ENCODE data around the gene RLIM.
A peak's percentile ranks its signal among the peaks of the same experiment; 100 is the strongest.

The RLIM gene

GRCh38 chrX:74551934-74552333, 62.5 kb downstream of the RLIM start:
- H3K4me3 ChIP-seq: no peak overlapping the region
- DNase-seq (ENCODE audit: low spot score): no peak
- no peak overlapping the region for H3K27ac ChIP-seq
- no peak for TF ChIP-seq CTCF (IDR thresholded peaks at IDR 0.05)

GRCh38 chrX:74550295-74550802, 64.1 kb downstream of the RLIM start:
- peak; percentile 85 for DNase-seq (ENCODE audit: low spot score)
- H3K27ac ChIP-seq: no peak overlapping the region
- H3K4me3 ChIP-seq: peak overlapping the region; percentile 29
- TF ChIP-seq CTCF (IDR thresholded peaks at IDR 0.05): peak; percentile 91

- TF ChIP-seq CTCF (IDR thresholded peaks at IDR 0.05): no peak
- Histone ChIP-seq H3K27ac (no peak overlapping the region), H3K4me3 (no peak overlapping the region)
- DNase-seq (ENCODE audit: low spot score): no peak
These were observed 67.4 kb downstream of the RLIM start for GRCh38 chrX:74546984-74547383.

- no peak overlapping the region for H3K27ac ChIP-seq
- no peak overlapping the region for H3K4me3 ChIP-seq
- no peak for TF ChIP-seq CTCF (IDR thresholded peaks at IDR 0.05)
- no peak for DNase-seq (ENCODE audit: low spot score)
These were observed 68.4 kb downstream of the RLIM start for GRCh38 chrX:74545880-74546523.

- Histone ChIP-seq H3K27ac (no peak overlapping the region), H3K4me3 (no peak overlapping the region)
- DNase-seq (ENCODE audit: low spot score): no peak
- TF ChIP-seq CTCF (IDR thresholded peaks at IDR 0.05): no peak
These were observed 73.7 kb downstream of the RLIM start for GRCh38 chrX:74540635-74541249.

- TF ChIP-seq CTCF (IDR thresholded peaks at IDR 0.05): no peak
- H3K4me3 ChIP-seq: peak overlapping the region; percentile 68
- H3K27ac ChIP-seq: peak overlapping the region; percentile 67 to 95
- DNase-seq (ENCODE audit: low spot score): no peak
These were observed 77.5 kb downstream of the RLIM start for GRCh38 chrX:74536832-74537371.

All from coronary artery (tissue), 2 donors.